HG02970 (cell line): Measurements from ENCODE around the gene CCN2.
"Not testable (repeated sequence)": the region's sequence is repeated elsewhere in the genome, so short reads cannot be mapped to it uniquely, and the experiment has no call there.

ENCODE experiments used
- ATAC-seq: cut with Tn5 transposase; IDR thresholded peaks from one replicate; pipeline ENCODE4 v1.9.1; 2021; ENCODE audit warnings: mild to moderate bottlenecking, moderate library complexity, moderate number of reproducible peaks; ENCODE audit not compliant: unreplicated experiment, low FRiP score

CCN2 gene

GRCh38 chr6:131911951-131912350 lies 39.2 kb downstream of the CCN2 start:
- ATAC-seq: no peak

- ATAC-seq: no peak
These were observed 40.2 kb downstream of the CCN2 start for GRCh38 chr6:131910956-131911355.

GRCh38 chr6:131910219-131910589 lies 41.0 kb downstream of the CCN2 start:
- ATAC-seq: peak; percentile 11

- peak; percentile 97 for ATAC-seq
These were observed 41.6 kb downstream of the CCN2 start for GRCh38 chr6:131909408-131910218.

GRCh38 chr6:131908787-131909186 lies 42.4 kb downstream of the CCN2 start:
- not testable (repeated sequence) for ATAC-seq

- not testable (repeated sequence) for ATAC-seq
These were observed 47.4 kb downstream of the CCN2 start for GRCh38 chr6:131903734-131904133.

- not testable (repeated sequence) for ATAC-seq
These were observed 49.8 kb downstream of the CCN2 start for GRCh38 chr6:131901326-131901873.

GRCh38 chr6:131900231-131900630 lies 50.9 kb downstream of the CCN2 start:
- ATAC-seq: no peak

GRCh38 chr6:131898718-131899117 lies 52.5 kb downstream of the CCN2 start:
- ATAC-seq: no peak
